NCI-H1092 (cell line): ENCODE measurements around the gene LVRN.

Source experiments
- DNase-seq: peaks from one replicate; lab custom pipeline; 2025; lab: John Stamatoyannopoulos, UW

The LVRN gene

GRCh38 chr5:115956957-115957356, 5.3 kb upstream of the LVRN start:
- no peak for DNase-seq

DNA sequence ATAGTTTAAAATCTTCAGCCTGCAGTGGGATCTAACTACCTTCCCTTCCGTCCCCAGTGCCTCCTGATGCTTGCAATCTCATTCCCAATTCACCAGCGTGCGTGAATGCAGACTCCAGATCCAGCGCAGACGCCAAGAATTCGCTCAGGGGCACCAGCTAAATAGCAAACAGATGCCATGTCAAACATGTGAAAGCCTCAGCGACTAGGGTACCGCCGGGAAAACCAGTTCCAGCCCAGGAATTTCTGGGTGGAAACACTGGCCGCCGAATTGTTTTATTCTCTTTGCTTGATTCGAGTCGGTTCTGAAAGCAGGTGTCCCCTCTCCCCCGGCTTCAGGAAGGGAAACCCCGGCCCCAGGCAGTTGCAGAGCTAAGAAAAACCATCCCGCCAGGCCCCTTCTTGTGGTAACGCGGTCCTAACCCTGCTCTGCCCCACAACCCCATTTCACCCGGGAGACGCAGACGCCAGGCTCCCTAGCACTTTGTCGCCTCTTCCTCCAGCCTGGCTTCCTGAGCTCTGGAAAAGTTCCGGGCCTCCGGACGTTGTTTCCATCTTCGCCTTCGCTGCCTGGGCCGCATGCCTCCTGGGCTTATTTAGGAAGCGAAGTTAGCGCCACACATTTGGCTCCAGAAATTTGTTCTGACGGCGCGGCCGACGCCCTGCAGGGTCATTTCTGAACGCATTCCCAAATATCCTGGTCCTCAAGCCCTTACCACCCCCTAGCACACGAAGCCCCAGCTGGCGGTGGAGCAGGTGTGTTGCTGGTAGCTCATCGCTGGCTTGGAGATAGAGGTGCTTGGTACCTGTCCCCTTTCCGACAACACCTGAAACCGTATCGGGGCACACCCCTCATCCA, 665 bp upstream of the LVRN start:
- DNase-seq = no peak

GRCh38 chr5:115962565-115963402, 509 bp downstream of the LVRN start:
- DNase-seq = no peak

DNA sequence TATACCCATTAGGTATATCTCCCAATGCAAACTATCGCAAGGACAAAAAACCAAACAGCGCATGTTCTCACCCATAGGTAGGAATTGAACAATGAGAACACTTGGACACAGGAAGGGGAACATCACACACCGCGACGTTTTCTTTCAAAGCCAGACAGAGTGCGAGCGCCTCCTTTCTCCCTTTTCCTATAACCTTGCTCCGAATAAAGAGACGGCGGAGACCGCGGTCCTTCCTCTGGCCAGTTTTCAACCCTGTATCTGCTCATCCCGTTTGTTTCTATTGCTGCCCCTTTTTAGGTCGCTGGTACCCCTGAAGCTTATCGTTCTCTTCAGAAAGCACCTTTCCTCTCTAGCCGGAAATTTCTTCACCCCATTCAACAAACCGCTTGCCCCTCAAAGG, 1.3 kb downstream of the LVRN start:
- DNase-seq = no peak

DNA sequence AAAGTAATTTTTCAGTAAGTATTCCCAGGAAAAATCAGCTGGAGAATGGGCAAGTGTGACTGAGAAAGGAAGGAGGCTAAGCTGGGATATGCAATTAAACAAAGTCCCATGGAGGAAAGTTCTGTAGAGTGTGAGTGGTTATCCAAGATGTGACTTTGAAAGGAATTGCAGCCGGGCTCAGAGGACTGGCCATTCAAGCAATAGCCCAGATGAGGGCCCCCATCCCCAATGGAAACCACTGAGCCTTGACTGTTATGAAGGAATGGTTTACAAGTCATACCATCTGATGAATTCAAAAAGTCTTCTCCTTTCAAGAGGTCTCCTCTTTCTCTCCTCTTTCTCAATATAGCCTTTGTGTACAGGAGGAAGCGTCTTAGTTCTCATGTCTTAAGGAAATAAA, 6.5 kb downstream of the LVRN start:
- DNase-seq = no peak

DNA sequence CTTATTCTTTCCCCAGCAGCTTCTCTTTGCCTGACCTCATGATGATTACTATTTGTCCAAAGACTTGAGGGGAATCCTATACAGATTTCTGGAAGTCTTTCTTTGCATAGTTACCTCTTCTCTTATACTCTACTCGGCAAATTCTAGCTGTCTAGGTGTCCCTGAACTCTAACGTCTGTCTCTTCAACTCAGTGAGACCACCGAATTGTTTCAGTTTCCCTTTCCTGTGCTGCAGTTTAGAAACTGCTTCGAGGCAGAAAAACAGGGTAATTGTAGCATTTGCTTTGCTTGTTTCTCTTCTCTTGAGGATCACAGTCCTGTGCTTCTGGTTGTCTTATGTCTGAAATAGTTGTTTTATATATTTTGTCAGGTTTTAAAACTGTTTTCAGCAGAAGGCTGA, 14.8 kb downstream of the LVRN start:
- DNase-seq = no peak

DNA sequence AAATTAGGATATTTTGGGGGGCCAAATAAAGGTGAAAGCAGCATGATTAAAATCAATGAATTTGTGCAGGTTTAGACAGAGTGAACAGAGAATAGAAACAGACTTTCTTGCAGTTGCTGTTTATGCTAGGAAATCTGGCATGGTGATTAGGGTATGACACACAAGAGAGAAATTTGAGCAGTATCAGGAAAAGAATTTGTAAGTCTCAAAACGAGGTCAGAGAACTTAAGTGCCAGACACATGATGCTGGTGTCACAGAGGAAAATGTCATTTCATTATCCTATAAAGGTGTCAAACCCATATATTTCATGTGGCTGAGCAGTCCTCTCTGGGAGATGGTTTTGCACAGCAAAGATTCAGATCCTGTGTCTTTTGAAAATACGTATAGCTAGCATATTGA, 15.7 kb downstream of the LVRN start:
- no peak for DNase-seq

DNA sequence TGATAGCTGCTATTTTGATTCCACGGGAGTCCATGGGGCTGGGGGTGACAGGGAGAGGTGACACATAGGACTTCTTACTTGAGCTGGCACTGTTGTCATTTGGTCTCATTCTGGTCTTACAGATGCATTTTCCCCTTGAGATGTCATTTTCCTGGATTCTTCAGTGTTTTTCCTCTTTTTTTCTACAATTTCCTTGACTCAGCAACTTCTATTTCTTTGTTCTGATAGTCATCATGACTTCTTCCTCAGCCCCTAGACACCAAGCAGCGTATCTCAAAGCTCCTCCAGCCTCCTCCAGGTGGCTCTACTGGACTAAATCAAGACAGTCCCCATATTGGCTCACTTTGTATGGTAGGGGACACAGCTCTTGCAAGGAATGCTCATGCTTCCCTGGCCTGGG, 16.5 kb downstream of the LVRN start:
- DNase-seq = no peak

GRCh38 chr5:115979201-115980041, 17.1 kb downstream of the LVRN start:
- no peak for DNase-seq

DNA sequence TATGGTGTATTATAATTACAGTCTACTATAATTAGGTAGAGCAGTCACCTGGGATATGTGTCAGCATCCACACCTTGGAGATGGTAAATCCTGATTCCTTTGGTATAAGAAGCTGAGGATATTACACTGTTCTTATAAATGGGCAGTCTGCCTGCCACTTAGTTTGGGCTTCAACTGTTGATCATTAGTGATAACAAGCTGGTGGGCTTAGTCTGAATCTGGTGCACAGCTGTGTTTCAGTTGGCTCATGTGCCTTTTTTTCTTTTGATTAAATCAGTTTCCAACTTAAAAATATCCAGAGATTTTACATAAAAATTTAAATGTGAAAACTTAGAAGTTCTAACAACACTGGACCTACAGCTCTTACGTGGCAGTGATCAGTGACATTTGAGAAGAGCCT, 21.2 kb downstream of the LVRN start:
- no peak for DNase-seq

DNA sequence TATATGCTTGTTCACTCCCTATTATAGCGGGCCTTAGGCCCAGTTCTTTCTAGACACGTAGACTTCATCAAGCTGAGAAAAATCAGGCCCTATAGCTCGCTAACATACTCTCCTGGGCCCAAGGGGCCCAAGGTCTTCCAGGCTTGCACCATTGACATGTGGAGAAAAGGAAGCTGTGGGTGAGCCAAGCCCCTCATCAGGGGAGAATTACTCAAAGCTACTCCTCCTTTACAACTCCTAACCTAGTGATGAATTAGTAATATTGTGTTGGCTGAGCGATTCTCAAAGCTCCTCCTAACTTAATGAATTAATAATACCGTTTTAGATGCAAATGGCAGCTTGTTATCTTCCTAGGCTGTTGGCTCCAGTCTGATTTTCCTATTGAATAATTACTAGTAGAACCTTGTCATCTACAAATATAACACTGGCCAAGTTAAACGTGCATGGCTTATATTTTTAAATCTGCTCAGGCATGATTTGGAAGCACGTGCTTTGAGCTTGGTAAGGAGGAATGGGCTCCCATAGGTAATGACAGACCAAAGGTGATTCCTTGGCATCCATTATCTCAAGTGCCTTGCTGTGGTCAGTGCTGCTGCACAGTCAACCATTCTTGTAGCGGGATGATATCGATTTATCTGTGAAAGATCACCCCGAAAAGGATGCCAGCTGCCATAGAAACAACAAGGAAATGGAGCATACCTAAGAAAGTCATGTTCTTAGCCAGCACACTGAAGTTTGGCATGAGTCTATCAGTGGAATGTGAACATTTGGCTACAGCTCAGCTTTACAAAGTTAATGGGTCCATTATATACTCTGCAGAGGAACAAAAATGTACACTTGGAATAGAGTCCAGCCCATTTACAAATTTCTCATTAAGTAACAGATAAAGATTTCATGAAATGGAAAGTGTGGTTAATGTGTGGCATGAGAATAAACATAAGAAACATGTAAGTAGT, 23.8 kb downstream of the LVRN start:
- no peak for DNase-seq

DNA sequence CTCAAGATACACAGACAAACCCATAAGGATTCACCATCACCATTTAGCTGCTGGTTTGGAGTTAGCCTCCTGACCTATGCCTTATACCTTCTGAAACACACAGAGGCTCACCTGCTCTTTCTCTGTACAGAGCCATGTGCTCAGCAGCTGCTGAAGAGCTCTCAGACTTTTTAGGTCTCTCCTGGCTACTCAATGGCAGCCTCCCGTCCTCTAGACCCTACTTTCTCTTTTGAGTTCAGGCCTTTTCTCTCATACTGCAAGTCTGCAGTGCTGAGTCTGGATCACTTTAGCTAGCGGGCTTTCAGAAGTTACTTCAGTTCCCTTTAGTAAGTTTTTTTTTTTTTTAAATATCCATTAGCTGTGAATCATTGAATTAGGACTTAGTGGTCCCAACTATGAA, 25.7 kb downstream of the LVRN start:
- DNase-seq = no peak

DNA sequence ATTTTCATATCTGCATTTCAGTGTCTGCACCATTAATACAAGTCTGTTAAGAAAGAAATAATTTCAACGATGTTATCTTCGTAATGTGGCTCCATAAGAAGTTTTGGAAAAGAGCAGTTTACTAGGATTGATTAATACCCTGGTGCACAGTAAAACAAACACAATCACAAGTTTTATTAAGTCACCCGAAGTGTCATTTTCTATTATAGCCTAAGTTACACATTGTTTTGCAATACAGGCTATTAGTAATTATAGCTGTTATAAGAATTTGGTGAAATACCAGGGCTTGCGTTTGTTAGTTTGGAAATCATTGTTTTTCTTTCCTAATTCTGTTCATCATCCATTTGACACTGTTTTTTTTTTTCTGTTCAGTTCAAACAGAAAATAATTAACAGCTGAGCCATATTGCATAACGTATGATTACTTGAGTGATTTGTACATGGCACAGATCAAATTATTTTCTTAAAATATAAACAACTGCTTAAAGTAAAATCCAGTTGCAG, 30.6 kb downstream of the LVRN start:
- no peak for DNase-seq

- DNase-seq = no peak
Measured at GRCh38 chr5:115995351-115995750, 33.1 kb downstream of the LVRN start.

DNA sequence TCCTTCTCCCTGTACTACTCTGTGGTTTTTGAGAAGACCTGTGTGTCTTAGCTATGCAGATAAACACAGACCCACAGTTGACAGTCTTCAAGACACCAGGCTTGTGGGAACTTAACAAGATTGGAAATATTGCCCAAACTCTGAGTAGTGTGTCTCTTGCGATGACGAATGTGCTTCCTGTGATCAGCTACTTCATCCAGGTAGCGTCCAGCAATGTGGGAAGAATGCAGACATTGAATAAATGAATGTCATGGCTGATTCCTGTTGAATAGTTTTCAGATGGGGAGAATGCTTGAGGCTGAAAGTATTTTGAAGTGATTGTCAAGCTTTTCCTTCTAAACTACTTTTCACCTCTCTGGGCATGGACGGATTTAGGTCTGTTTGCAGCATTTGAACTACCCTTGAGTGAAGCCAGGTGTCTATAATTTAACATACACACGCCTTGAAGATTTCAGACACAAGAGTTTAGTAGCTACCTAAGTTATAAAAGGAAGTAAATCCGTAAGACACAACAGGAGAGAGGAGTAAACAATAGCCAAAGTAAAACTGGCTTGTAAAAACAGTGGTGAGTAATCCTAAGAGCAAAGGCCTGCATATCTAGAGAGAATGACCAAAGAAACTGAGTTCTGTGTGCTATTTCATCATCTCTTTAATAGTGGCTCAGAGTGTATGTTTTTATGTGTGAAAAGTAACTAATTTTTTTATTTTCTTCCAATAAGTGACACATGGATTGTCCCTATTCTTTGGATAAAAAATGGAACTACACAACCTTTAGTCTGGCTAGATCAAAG, 40.0 kb downstream of the LVRN start:
- no peak for DNase-seq

- DNase-seq = no peak
Measured at GRCh38 chr5:116004248-116004647, 42.0 kb downstream of the LVRN start.

DNA sequence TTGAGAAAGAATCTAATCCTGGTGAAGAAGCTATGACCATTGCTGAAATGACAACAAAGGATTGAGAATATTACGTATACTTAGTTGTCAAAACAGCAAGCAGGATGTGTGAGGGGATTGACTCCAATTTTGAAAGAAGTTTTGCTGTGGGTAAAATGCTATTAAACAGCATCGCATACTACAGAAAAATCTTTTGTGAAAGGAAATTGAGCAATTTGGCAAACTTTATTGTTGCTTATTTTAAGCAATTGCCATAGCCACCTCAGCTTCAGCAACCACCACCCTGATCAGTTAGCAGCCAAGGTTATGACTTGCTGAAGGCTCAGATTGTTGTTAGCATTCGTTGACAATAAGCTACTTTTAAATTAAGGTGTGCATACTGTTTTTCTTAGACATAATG, 47.5 kb downstream of the LVRN start:
- no peak for DNase-seq

GRCh38 chr5:116011046-116011445, 48.8 kb downstream of the LVRN start:
- no peak for DNase-seq

GRCh38 chr5:116013207-116013785, 51.0 kb downstream of the LVRN start:
- DNase-seq = no peak

DNA sequence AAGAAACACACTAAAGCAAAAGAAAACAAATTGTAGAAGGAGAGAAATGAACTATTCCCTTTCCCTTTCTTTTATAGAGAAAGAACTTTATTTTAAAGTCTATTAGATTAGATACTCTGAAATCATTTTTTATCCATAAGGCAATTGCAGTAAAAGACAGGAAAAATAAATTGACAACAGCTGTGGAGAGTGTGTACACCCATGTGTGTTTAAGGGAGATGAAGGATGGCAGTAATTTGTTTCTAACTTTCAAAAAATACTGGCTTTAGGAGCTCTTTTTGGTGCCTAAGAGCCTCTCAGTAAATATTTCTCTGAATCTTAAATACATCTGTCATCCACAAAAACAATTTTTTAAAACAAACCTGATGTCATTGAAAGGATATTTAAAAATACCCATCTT, 51.7 kb downstream of the LVRN start:
- no peak for DNase-seq
